Mesendoderm (in vitro differentiated cells): ENCODE results near the gene OBSCN.
A peak's percentile ranks its signal among the peaks of the same experiment; 100 is the strongest.

Experiments used
- DNase-seq: peaks from one replicate; pipeline ENCODE4 v3.0.0; 2013
- H2AK5ac ChIP-seq: 2 replicates; pipeline ENCODE4 v1.6.1; 2013; ENCODE audit warnings: low read length, inconsistent platforms
- H2BK120ac ChIP-seq: 2 replicates; pipeline ENCODE4 v1.6.1; 2013; ENCODE audit warnings: low read depth, mild to moderate bottlenecking, low read length, moderate library complexity, mixed read lengths
- H2BK15ac ChIP-seq: replicated peaks from 2 replicates; pipeline ENCODE4 v1.6.1; 2013; ENCODE audit warnings: low read depth, mild to moderate bottlenecking, moderate library complexity
- H2BK5ac ChIP-seq: 2 replicates; pipeline ENCODE4 v1.6.1; 2013; ENCODE audit warnings: low read length, inconsistent platforms
- H3K18ac ChIP-seq: 2 replicates; pipeline ENCODE4 v1.6.1; 2013; ENCODE audit warnings: mild to moderate bottlenecking, low read length, mixed read lengths
- H3K23ac ChIP-seq: one replicate; pipeline ENCODE4 v1.6.1; 2013; ENCODE audit warnings: low read length
- H3K27ac ChIP-seq: 2 replicates; pipeline ENCODE4 v1.5.1; 2013; ENCODE audit warnings: low read depth, mild to moderate bottlenecking, inconsistent platforms, low read length, moderate library complexity
- H3K27me3 ChIP-seq: 2 replicates; pipeline ENCODE4 v1.6.1; 2013; ENCODE audit warnings: low read length, control low read depth, mild to moderate bottlenecking, inconsistent platforms; ENCODE audit not compliant: insufficient read depth, poor library complexity
- H3K36me3 ChIP-seq: 2 replicates; pipeline ENCODE4 v1.6.1; 2013; ENCODE audit warnings: low read length, inconsistent platforms; ENCODE audit not compliant: control insufficient read depth, insufficient read depth
- H3K4ac ChIP-seq: one replicate; pipeline ENCODE4 v1.6.1; 2013; ENCODE audit warnings: low read depth, mild to moderate bottlenecking, low read length, moderate library complexity
- H3K4me1 ChIP-seq: 2 replicates; pipeline ENCODE4 v1.6.1; 2013; ENCODE audit warnings: low read depth, low read length, inconsistent platforms; ENCODE audit not compliant: control insufficient read depth
- H3K4me2 ChIP-seq: 2 replicates; pipeline ENCODE4 v1.6.1; 2013; ENCODE audit warnings: low read length
- H3K4me3 ChIP-seq: 2 replicates; pipeline ENCODE4 v1.5.1; 2013; ENCODE audit warnings: mild to moderate bottlenecking, low read length
- H3K56ac ChIP-seq: one replicate; pipeline ENCODE4 v1.6.1; 2013; ENCODE audit warnings: low read length
- H3K79me1 ChIP-seq: 2 replicates; pipeline ENCODE4 v1.6.1; 2013; ENCODE audit warnings: low read length, inconsistent platforms
- H3K79me2 ChIP-seq: 2 replicates; pipeline ENCODE4 v1.6.1; 2013; ENCODE audit warnings: mild to moderate bottlenecking, low read length; ENCODE audit not compliant: control insufficient read depth, insufficient read depth
- H3K9ac ChIP-seq: 2 replicates; pipeline ENCODE4 v1.6.1; 2013; ENCODE audit warnings: low read length, inconsistent platforms
- H4K5ac ChIP-seq: one replicate; pipeline ENCODE4 v1.6.1; 2013; ENCODE audit warnings: low read length
- H4K8ac ChIP-seq: one replicate; pipeline ENCODE4 v1.6.1; 2013; ENCODE audit warnings: low read depth, mild to moderate bottlenecking, control low read depth, low read length, moderate library complexity
- WGBS: extraction: QIAGEN DNeasy Blood & Tissue Kit; methylation state at CpG from one replicate; pipeline ENCODE4 v1.1.7; 2013; ENCODE audit warnings: low lambda C conversion rate, missing lambda C conversion rate; ENCODE audit not compliant: insufficient coverage; ENCODE audit errors: extremely low coverage; 5-methylcytosine and 5-hydroxymethylcytosine counted together

OBSCN gene

GRCh38 chr1:228376262-228376628, 168.4 kb downstream of the OBSCN start:
- no peaks in the 10 kb centered on the region for H3K79me1 ChIP-seq
- H4K8ac ChIP-seq = no peak overlapping the region
- H3K27me3 ChIP-seq = no peaks in the 10 kb centered on the region
- H3K4ac ChIP-seq = no peak overlapping the region
- H3K27ac ChIP-seq = no peak overlapping the region
- no peak overlapping the region for H3K4me3 ChIP-seq
- no peak overlapping the region for H3K18ac ChIP-seq
- no peak overlapping the region for H2BK15ac ChIP-seq
- no peak overlapping the region for H3K9ac ChIP-seq
- no peak overlapping the region for H3K4me2 ChIP-seq
- H3K4me1 ChIP-seq = no peaks in the 10 kb centered on the region
- no peak overlapping the region for H2BK5ac ChIP-seq
- no CpG with 5 or more reads among the region's 3 CpGs for WGBS
- no peak overlapping the region for H4K5ac ChIP-seq
- no peaks in the 10 kb centered on the region for H3K79me2 ChIP-seq
- H2AK5ac ChIP-seq = no peak overlapping the region
- no peak overlapping the region for H2BK120ac ChIP-seq
- H3K23ac ChIP-seq = no peak overlapping the region
- H3K56ac ChIP-seq = no peak overlapping the region
- H3K36me3 ChIP-seq = no peaks in the 10 kb centered on the region
- peak; percentile 16 for DNase-seq

GRCh38 chr1:228376651-228377631, 169.1 kb downstream of the OBSCN start:
- no peaks in the 10 kb centered on the region for H3K79me1 ChIP-seq
- no peak overlapping the region for H4K8ac ChIP-seq
- no peak overlapping the region for H3K23ac ChIP-seq
- H3K4ac ChIP-seq = no peak overlapping the region
- H2AK5ac ChIP-seq = no peak overlapping the region
- no CpG with 5 or more reads among the region's 31 CpGs for WGBS
- H3K4me1 ChIP-seq = no peaks in the 10 kb centered on the region
- H3K4me2 ChIP-seq = no peak overlapping the region
- H3K9ac ChIP-seq = no peak overlapping the region
- no peaks in the 10 kb centered on the region for H3K36me3 ChIP-seq
- DNase-seq = no peak
- no peak overlapping the region for H3K56ac ChIP-seq
- no peak overlapping the region for H4K5ac ChIP-seq
- H2BK5ac ChIP-seq = no peak overlapping the region
- H2BK120ac ChIP-seq = no peak overlapping the region
- H3K27me3 ChIP-seq = no peaks in the 10 kb centered on the region
- H3K79me2 ChIP-seq = no peaks in the 10 kb centered on the region
- no peak overlapping the region for H2BK15ac ChIP-seq
- H3K4me3 ChIP-seq = no peak overlapping the region
- no peak overlapping the region for H3K18ac ChIP-seq
- no peak overlapping the region for H3K27ac ChIP-seq

GRCh38 chr1:228377664-228378089, 169.8 kb downstream of the OBSCN start:
- Histone ChIP-seq H4K8ac (no peak overlapping the region), H3K18ac (no peak overlapping the region), H2BK15ac (no peak overlapping the region), H3K4me2 (no peak overlapping the region), H3K79me1 (no peaks in the 10 kb centered on the region), H3K4ac (no peak overlapping the region), H3K27ac (no peak overlapping the region), H3K4me1 (no peaks in the 10 kb centered on the region), H2AK5ac (no peak overlapping the region), H2BK120ac (no peak overlapping the region), H2BK5ac (no peak overlapping the region), H3K56ac (no peak overlapping the region), H3K23ac (no peak overlapping the region), H3K27me3 (peaks cover 3% of the 10 kb centered on the region), H3K36me3 (no peaks in the 10 kb centered on the region), H3K4me3 (no peak overlapping the region), H3K9ac (no peak overlapping the region), H3K79me2 (no peaks in the 10 kb centered on the region), H4K5ac (no peak overlapping the region)
- DNase-seq = no peak
- WGBS = no CpG with 5 or more reads among the region's 5 CpGs

- Histone ChIP-seq H3K9ac (peak overlapping the region; percentile 80), H3K4me3 (peak overlapping the region; percentile 48), H3K23ac (peak overlapping the region; percentile 59), H2BK5ac (no peak overlapping the region), H2BK120ac (no peak overlapping the region), H3K18ac (no peak overlapping the region), H3K4me1 (no peaks in the 10 kb centered on the region), H3K79me2 (no peaks in the 10 kb centered on the region), H4K8ac (no peak overlapping the region), H2AK5ac (no peak overlapping the region), H3K4me2 (peak overlapping the region; percentile 84), H3K27me3 (peaks cover 3% of the 10 kb centered on the region), H3K36me3 (no peaks in the 10 kb centered on the region), H3K79me1 (no peaks in the 10 kb centered on the region), H4K5ac (no peak overlapping the region), H3K27ac (no peak overlapping the region), H3K56ac (peak overlapping the region; percentile 88), H3K4ac (no peak overlapping the region), H2BK15ac (no peak overlapping the region)
- peak; percentile 90 for DNase-seq
- WGBS = no CpG with 5 or more reads among the region's 73 CpGs
These were observed 170.4 kb downstream of the OBSCN start for GRCh38 chr1:228378090-228378872.

GRCh38 chr1:228378873-228379460, 171.1 kb downstream of the OBSCN start:
- Histone ChIP-seq H2BK120ac (no peak overlapping the region), H3K18ac (peak overlapping the region; percentile 31), H3K56ac (peak overlapping the region; percentile 88), H3K27ac (no peak overlapping the region), H3K9ac (peak overlapping the region; percentile 80), H3K27me3 (peaks cover 3% of the 10 kb centered on the region), H3K36me3 (no peaks in the 10 kb centered on the region), H4K5ac (no peak overlapping the region), H2AK5ac (no peak overlapping the region), H3K79me2 (no peaks in the 10 kb centered on the region), H2BK5ac (no peak overlapping the region), H3K4ac (no peak overlapping the region), H3K4me2 (peak overlapping the region; percentile 84), H2BK15ac (no peak overlapping the region), H3K4me1 (no peaks in the 10 kb centered on the region), H4K8ac (no peak overlapping the region), H3K4me3 (peak overlapping the region; percentile 48), H3K23ac (no peak overlapping the region), H3K79me1 (no peaks in the 10 kb centered on the region)
- peak; percentile 24 for DNase-seq
- WGBS = no CpG with 5 or more reads among the region's 48 CpGs
